Midbrain (tissue), 1 donor: ENCODE results near the gene NPPC.
"Not testable (repeated sequence)": the region's sequence is repeated elsewhere in the genome, so short reads cannot be mapped to it uniquely, and the experiment has no call there.

Source experiments
- DNase-seq: peaks from one replicate; lab custom pipeline; 2025; lab: John Stamatoyannopoulos, UW

NPPC gene

GRCh38 chr2:231920366-231920765 is 5.8 kb downstream of the NPPC start:
- no peak for DNase-seq

GRCh38 chr2:231919341-231920035 is 6.7 kb downstream of the NPPC start:
- no peak for DNase-seq

GRCh38 chr2:231918501-231919330 is 7.5 kb downstream of the NPPC start:
- no peak for DNase-seq

- DNase-seq = peak; percentile 30
These were observed 8.7 kb downstream of the NPPC start for GRCh38 chr2:231917280-231918066.

GRCh38 chr2:231914077-231914690 is 12.0 kb downstream of the NPPC start:
- DNase-seq = no peak

- DNase-seq = no peak
These were observed 14.8 kb downstream of the NPPC start for GRCh38 chr2:231911381-231911780.

GRCh38 chr2:231910771-231911170 is 15.4 kb downstream of the NPPC start:
- no peak for DNase-seq

GRCh38 chr2:231910161-231910560 is 16.0 kb downstream of the NPPC start:
- not testable (repeated sequence) for DNase-seq

GRCh38 chr2:231909631-231910030 is 16.6 kb downstream of the NPPC start:
- DNase-seq = no peak

- no peak for DNase-seq
These were observed 17.6 kb downstream of the NPPC start for GRCh38 chr2:231908584-231908983.

GRCh38 chr2:231907765-231908164 is 18.4 kb downstream of the NPPC start:
- no peak for DNase-seq

GRCh38 chr2:231905026-231905425 is 21.2 kb downstream of the NPPC start:
- DNase-seq = no peak

GRCh38 chr2:231904161-231904611 is 22.0 kb downstream of the NPPC start:
- DNase-seq = no peak

GRCh38 chr2:231902598-231902997 is 23.6 kb downstream of the NPPC start:
- no peak for DNase-seq

GRCh38 chr2:231900972-231901371 is 25.2 kb downstream of the NPPC start:
- no peak for DNase-seq

- peak; percentile 47 for DNase-seq
These were observed 25.7 kb downstream of the NPPC start for GRCh38 chr2:231900486-231900942.

GRCh38 chr2:231894566-231895380 is 31.4 kb downstream of the NPPC start:
- DNase-seq = no peak

GRCh38 chr2:231891514-231891905 is 34.7 kb downstream of the NPPC start:
- no peak for DNase-seq

- no peak for DNase-seq
These were observed 35.2 kb downstream of the NPPC start for GRCh38 chr2:231890896-231891513.

- no peak for DNase-seq
These were observed 38.4 kb downstream of the NPPC start for GRCh38 chr2:231887756-231888155.
